Middle frontal gyrus (tissue), 1 donor: ENCODE data around the gene PKDREJ.
"Not testable (repeated sequence)": the region's sequence is repeated elsewhere in the genome, so short reads cannot be mapped to it uniquely, and the experiment has no call there.

Source experiments
- DNase-seq: peaks from one replicate; pipeline ENCODE4 v3.0.0-alpha.2; 2015; ENCODE audit warnings: low spot score; ENCODE audit errors: extremely low spot score

PKDREJ gene, protein sequence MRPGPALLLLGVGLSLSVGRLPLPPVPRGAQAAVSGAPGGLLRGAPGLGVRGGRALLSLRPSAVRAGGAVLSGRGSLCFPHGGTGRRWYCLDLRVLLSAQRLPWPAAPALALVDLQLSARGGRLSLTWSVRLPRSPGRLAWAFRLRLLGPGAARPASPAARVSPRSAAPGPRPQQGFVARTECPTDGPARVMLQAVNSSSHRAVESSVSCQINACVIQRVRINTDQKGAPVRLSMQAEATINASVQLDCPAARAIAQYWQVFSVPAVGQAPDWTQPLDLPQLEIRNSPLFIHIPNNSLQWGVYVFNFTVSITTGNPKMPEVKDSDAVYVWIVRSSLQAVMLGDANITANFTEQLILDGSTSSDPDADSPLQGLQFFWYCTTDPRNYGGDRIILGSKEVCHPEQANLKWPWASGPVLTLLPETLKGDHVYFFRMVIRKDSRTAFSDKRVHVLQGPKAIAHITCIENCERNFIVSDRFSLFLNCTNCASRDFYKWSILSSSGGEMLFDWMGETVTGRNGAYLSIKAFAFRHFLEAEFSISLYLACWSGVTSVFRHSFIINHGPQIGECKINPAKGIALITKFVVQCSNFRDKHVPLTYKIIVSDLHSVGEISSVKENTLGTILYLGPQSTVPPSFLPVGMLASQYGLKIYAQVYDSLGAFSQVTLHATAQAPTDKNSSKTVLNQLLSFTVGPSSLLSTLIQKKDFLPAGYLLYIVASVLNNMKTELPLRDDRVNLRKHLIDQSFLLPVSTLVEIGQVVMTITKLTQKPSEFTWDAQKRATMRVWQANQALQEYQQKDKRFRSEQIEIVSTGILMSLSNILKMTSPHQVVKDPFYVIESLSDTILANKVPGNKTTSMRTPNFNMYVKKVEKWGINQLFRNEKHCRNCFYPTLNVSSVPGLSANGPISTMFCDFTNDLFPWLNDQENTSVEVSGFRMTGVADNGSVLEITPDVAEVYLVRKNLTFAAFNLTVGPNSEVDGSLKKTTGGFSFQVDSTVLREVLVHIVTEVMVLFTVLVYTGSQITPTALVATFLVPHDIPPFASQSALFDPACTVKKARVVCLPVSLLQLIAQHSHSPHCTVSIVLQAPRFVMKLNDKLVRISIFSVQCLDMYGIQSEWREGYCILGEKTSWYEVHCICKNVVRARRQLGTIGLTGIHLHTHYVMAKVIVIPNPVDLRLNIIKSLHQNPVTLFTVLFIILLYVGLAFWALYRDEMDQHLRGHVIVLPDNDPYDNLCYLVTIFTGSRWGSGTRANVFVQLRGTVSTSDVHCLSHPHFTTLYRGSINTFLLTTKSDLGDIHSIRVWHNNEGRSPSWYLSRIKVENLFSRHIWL (N-terminal part only)

GRCh38 chr22:46263216-46263590, at the start of gene PKDREJ:
PKDREJ (minus strand) TSS chr22:46263343; CDS start chr22:46263322, 21 bp downstream.
- DNase-seq: no peak

GRCh38 chr22:46312848-46313247, 49.7 kb upstream of the PKDREJ start:
- not testable (repeated sequence) for DNase-seq

- no peak for DNase-seq
Observed at GRCh38 chr22:46312056-46312455, 48.9 kb upstream of the PKDREJ start.

DNA sequence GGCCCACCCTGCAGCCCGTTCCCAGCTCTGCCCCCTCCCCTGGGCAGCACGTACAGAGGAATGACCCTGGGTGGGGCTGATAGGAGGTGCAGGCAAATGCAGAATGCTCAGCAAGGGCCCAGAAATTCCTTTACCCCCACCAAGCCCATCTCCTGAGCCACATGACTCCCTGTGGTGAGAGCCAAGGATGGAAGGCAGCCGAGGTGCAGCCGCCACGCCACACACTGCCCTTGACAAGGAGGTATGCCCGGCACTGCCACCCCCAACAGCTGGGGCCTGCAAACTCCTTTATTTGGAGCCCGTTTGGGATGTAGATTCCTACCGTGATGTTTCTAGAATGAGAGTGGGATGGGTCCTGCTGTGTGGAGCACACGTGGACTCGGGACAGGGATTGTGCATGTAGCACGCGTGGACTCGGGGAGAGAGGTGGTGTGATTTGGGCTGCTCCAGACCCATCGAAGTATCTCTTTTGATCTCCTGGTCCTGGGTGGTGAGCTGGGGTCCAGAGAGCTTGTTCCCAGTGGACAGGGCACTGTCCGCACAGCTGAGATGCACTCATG, 46.5 kb upstream of the PKDREJ start:
- no peak for DNase-seq

DNA sequence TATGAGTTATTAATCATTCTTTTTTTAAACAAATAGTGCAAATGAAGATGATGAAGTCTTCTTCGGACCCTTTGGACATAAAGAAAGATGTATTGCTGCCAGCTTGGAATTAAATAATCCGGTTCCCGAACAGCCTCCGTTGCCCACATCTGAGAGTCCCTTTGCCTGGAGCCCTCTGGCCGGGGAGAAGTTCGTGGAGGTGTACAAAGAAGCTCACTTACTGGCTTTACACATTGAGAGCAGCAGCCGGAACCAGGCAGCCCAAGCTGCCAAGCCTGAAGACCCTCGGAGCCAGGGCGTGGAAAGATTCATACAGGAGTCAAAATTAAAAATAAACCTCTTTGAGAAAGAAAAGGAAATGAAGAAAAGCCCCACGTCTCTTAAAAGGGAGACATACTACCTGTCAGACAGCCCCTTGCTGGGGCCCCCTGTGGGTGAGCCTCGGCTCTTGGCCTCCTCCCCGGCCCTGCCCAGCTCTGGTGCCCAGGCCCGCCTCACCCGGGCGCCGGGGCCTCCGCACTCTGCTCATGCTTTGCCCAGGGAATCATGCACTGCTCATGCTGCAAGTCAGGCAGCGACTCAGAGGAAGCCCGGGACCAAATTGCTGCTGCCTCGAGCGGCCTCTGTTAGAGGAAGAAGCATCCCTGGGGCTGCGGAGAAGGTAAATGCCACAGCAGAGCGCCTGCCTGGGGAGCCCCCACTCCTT, 45.3 kb upstream of the PKDREJ start:
- DNase-seq: no peak

GRCh38 chr22:46303347-46303965, 40.3 kb upstream of the PKDREJ start:
- DNase-seq: no peak

DNA sequence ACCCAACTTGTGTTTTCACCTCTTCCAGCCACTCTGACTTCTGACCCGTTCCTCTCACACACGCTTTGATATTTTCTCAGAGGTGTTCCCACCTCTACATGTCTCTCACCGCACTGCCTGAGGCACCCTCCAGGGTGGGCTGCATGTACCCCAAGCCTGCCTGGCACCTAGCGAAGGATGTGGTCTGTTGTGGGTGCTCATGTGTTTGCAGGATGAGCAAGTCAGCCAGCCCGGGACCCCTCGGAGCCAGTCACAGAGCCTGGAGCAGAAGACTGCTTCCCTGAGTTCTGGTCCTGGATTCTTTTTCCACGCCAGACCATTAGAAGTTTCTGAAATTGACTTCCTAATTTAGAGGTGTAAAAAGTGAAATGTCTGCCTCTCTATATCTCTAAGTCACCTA, 37.3 kb upstream of the PKDREJ start:
- no peak for DNase-seq

DNA sequence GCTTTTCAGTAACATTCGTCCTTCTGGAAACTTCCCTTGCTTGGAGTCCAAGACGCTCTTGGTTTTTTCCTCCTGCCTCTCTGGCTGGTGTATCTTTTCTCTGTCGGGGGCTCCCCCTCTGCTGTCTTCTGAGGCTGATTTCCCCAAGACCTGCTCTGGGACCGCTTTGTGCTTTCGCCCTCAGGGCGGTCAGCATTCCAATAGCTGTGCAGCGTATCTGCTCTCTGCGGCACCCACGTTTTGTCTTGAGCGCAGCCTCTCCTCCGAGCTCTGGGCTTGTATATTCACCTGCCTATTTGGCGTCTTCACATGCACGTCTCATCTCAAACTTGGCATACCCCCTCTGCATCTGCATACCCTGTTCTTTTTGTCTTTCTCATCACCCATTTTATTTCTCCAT, 36.0 kb upstream of the PKDREJ start:
- no peak for DNase-seq

DNA sequence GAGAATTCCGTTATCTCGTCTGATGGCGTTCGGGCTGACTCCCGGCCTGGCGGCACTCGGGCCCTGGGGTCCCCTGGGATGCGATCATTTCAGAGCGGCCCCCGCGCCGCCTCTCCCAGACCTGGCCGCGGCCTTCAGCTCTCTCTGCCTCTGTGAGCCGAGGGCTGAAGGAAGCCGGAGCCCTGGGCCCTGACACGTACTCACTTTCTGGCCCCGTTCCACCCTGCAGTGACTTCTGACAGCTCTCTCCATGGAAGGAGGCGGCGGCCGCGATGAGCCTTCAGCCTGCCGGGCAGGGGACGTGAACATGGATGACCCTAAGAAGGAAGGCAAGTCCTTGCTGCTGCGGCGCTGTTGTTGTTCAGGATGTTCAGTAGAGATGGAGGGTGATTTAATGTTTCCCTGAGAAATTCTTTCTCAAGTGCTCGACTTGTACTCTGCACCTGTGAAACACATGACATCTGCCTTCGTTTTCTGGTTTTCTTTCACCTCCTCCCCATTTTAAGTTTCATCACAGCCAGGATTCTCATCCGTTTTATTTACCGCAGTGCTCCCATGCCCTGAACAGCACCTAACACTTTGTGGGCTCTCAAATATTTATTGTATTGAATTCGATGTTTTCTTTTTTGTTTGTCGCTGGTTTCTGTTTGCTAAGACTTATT, 34.1 kb upstream of the PKDREJ start:
- DNase-seq: no peak

- DNase-seq: peak; percentile 95
Observed at GRCh38 chr22:46296257-46297150, 33.4 kb upstream of the PKDREJ start, which contains the start of gene GTSE1. GTSE1 (plus strand) TSS chr22:46296870; CDS start chr22:46297401, 531 bp downstream.

GRCh38 chr22:46295277-46295971, 32.3 kb upstream of the PKDREJ start:
- no peak for DNase-seq

DNA sequence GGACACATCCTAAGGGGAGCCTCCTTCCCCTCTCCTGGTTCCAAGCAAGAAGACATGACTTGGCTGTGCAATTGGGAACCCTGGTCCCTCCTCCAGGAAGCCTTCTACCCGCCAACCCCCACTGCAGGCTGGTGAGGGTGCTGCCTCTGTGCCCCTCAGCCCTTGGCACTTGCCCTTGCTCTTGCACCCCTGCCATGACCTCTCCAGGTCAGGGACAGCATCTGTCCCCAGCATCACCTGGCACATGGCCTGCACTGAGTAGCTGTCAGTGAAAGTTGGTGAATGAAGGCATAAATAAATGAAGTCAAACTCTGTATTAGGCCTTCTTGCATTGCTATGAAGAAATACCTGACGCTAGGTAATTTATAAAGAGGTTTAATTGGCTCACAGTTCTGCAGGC, 31.6 kb upstream of the PKDREJ start:
- no peak for DNase-seq

DNA sequence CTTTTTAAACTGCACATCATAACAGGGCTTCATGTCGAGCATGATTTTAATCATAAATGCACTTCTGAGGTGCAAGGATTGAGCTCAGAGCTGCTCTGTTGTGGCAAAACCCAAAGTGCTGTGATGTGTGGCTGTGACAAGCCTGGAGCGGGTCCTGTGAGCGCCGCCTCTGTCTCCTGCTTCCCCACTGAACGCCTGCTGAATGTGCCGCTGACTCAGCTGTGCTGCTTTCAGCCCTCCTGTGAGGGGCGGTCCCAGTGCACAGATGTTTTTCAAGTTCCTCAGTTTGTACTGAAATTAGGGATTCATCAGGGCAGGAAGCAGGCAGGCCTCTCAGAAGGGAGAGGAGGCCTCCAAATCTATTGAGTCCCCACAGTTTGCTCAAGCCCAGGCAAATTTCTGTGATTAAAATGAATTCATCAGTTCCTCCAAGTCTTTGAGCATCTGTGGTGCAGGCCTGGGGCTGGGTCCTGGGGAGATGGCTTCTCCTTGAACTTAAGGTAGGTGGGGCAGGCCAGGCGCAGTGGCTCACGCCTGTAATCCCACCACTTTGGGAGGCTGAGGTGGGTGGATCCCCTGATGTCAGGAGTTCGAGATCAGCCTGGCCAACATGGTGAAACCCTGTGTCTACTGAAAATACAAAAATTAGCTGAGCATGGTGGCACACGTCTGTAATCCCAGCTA, 30.6 kb upstream of the PKDREJ start:
- peak; percentile 8 for DNase-seq

- no peak for DNase-seq
Observed at GRCh38 chr22:46292732-46293131, 29.6 kb upstream of the PKDREJ start.

DNA sequence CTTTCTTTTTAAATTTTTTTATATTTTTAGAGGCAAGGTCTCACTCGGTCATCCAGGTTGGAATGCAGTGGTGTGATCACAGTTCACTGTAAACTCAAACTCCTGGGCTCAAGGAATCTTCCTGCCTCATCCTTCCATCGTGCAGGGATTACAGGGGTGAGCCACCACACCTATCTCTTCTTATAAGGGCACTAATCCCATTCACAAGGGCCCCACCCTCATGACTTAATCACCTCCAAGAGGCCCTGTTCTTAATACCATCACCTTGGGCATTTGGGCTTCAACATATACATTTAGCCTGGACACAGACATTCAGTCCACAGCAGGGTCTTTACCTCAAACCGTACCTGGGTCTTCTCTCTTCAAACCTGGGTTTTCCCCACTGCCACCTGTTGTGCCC, 29.0 kb upstream of the PKDREJ start:
- no peak for DNase-seq

GRCh38 chr22:46290843-46291785, 28.0 kb upstream of the PKDREJ start:
- no peak for DNase-seq
